Activated CD8-positive, alpha-beta T cell treated with anti-CD3 and anti-CD28 coated beads for 36 hours (primary cell): ENCODE measurements around the gene BPIFB4. TPM values are rescaled to one million over a fixed set of nuclear protein-coding genes. Genes with fewer than 3 reads are reported as not detected.
"Not testable (repeated sequence)": the region's sequence is repeated elsewhere in the genome, so short reads cannot be mapped to it uniquely, and the experiment has no call there.

Experiments used
- ATAC-seq: fragments of 200-7000 bp; cut with Tn5 transposase; one replicate; pipeline ENCODE4 v1.10.0; 2021; ENCODE audit warnings: mild to moderate bottlenecking, moderate library complexity
- CTCF ChIA-PET: fragments of 350-600 bp; sonication (Branson Sonifier 250); formaldehyde crosslinking; loops from one replicate; lab custom pipeline; 2021; ENCODE audit warnings: antibody characterized with exemption; lab: Charles Lee
- POLR2A ChIA-PET: fragments of 350-600 bp; sonication (Branson Sonifier 250); formaldehyde crosslinking; loops from one replicate; lab custom pipeline; 2021; ENCODE audit warnings: antibody characterized with exemption; lab: Charles Lee
- DNase-seq: peaks from one replicate; pipeline ENCODE4 v3.0.0-alpha.2; 2020
- H3K27ac Mint-ChIP-seq: one replicate; pipeline ENCODE4 v1.8.0; 2021; ENCODE audit warnings: mild to moderate bottlenecking, mixed read lengths
- H3K27me3 Mint-ChIP-seq: one replicate; pipeline ENCODE4 v1.8.0; 2021; ENCODE audit warnings: mixed read lengths
- H3K36me3 Mint-ChIP-seq: one replicate; pipeline ENCODE4 v1.8.0; 2021; ENCODE audit warnings: low read depth, mixed read lengths
- H3K4me1 Mint-ChIP-seq: one replicate; pipeline ENCODE4 v1.8.0; 2021; ENCODE audit warnings: low read depth, mixed read lengths
- H3K4me3 Mint-ChIP-seq: one replicate; pipeline ENCODE4 v1.8.0; 2021; ENCODE audit warnings: mild to moderate bottlenecking, moderate library complexity, mixed read lengths
- H3K9me3 Mint-ChIP-seq: one replicate; pipeline ENCODE4 v1.8.0; 2021; ENCODE audit warnings: mixed read lengths
- CTCF ChIP-seq: fragments of 200-600 bp; IDR thresholded peaks from one replicate; pipeline ENCODE4 v1.8.0; 2022; ENCODE audit warnings: antibody characterized with exemption, mild to moderate bottlenecking
- intact Hi-C: fragments of 100-400 bp; cut with micrococcal nuclease; formaldehyde crosslinking; loops from one replicate; pipeline ENCODE4 v1.10.0; 2022
- total RNA-seq, 2 experiments: library from RNA; stranded (reverse); gene quantifications; one replicate each; pipeline ENCODE4 v1.2.3, GENCODE V29; 2021

BPIFB4 gene
- total RNA-seq, 2 experiments from 2014 or later: not detected

- POLR2A ChIA-PET, H3K4me1 Mint-ChIP-seq, H3K27ac Mint-ChIP-seq, H3K36me3 Mint-ChIP-seq, H3K9me3 Mint-ChIP-seq, H3K4me3 Mint-ChIP-seq, H3K27me3 Mint-ChIP-seq: not testable (repeated sequence)
- peak; percentile 94 for TF ChIP-seq CTCF
- intact Hi-C loops: loop anchor here (5.0 to 10.0 kb wide), 2 partner anchors 194 to 301 kb away; no protein-coding TSS in a partner anchor
- ATAC-seq (peak; percentile 91), DNase-seq (peak; percentile 74)
- CTCF ChIA-PET: interaction anchor here (0.6 to 3.5 kb wide), 25 partner anchors 8 to 422 kb away, joined by 3 to 31 read pairs (median 4); partner anchors contain the start of genes C20orf203 and SUN5
These were observed 16.6 kb downstream of the BPIFB4 start for GRCh38 chr20:33095902-33096584.

GRCh38 chr20:33097001-33097400, 17.6 kb downstream of the BPIFB4 start:
- CTCF ChIA-PET: interaction anchor here (0.8 to 3.5 kb wide), 10 partner anchors 27 to 307 kb away, joined by 3 to 31 read pairs (median 4); no protein-coding TSS in a partner anchor
- POLR2A ChIA-PET: no interaction called here
- no peaks in the 10 kb centered on the region for H3K9me3 Mint-ChIP-seq
- no peak for TF ChIP-seq CTCF
- no peaks in the 10 kb centered on the region for H3K36me3 Mint-ChIP-seq
- H3K4me1 Mint-ChIP-seq: peaks cover 2% of the 10 kb centered on the region
- ATAC-seq (no peak), DNase-seq (no peak)
- H3K27ac Mint-ChIP-seq: no peak overlapping the region
- no peaks in the 10 kb centered on the region for H3K27me3 Mint-ChIP-seq
- intact Hi-C loops: loop anchor here (5.0 to 10.0 kb wide), 2 partner anchors 195 to 302 kb away; no protein-coding TSS in a partner anchor
- no peak overlapping the region for H3K4me3 Mint-ChIP-seq

DNA sequence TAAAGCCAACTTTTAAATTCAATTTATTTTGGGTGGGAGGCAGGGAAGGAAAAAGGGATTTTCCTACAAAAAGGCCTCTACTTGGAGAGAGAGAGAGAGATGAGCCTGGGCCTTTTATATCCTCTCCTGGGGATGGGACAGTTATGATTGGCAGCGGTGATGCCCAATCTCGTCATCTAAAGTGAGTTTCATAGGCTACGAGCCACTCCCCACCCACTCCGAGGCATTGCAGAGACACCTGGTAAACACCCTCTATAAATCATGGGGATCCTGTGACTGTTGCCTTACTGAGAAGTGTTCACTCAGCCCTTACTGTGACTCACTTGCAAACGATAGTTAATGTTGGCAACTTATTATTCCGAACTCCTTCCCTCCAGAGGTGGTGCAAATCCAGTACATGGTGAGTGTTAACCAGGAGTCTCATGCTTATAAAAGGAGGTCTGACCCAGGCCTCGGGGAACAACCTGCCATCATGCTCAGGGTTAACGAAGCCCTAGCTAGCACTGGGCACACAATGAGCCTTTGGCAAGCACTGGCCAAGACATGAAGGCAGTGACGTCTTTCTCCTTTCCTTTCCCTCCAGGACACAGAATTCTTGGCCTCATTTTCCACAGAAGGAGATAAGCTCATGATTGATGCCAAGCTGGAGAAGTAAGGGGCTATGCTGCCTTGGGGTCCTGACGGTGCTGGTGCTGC, 20.5 kb downstream of the BPIFB4 start:
- POLR2A ChIA-PET: no interaction called here
- Mint-ChIP-seq H3K27me3 (peaks cover 1% of the 10 kb centered on the region), H3K4me3 (no peak overlapping the region), H3K9me3 (no peaks in the 10 kb centered on the region), H3K36me3 (no peaks in the 10 kb centered on the region), H3K27ac (no peak overlapping the region), H3K4me1 (peaks cover 2% of the 10 kb centered on the region)
- intact Hi-C loops: loop anchor here (5.0 to 10.0 kb wide), 3 partner anchors 195 to 305 kb away; no protein-coding TSS in a partner anchor
- CTCF ChIA-PET: interaction anchor here (1.5 kb wide), 1 partner anchor 198 kb away, joined by 7 read pairs; no protein-coding TSS in a partner anchor
- no peak for TF ChIP-seq CTCF
- ATAC-seq (no peak), DNase-seq (no peak)

DNA sequence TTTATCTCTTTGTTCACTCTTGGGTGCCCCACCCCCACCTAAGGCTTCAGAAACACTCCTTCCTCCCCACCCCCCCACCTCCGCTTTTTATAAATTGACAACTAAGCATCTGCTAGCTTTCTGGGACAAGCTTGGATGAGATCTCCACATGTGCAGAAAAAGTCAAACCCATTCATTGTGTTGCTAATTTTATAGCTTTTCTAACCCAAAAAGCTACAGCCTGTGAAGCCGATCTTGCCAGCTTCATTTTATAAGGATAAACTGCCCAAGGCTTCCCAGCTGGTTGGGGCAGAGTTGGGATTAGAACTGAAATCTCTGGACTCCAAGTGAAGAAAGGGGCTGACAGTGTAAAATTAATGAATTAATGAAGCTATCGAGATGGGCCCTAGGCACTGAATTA, 24.1 kb downstream of the BPIFB4 start:
- ATAC-seq: no peak
- H3K36me3 Mint-ChIP-seq: no peaks in the 10 kb centered on the region
- H3K27ac Mint-ChIP-seq: no peak overlapping the region
- TF ChIP-seq CTCF: no peak
- DNase-seq: no peak
- no peaks in the 10 kb centered on the region for H3K4me1 Mint-ChIP-seq
- H3K4me3 Mint-ChIP-seq: no peak overlapping the region
- ChIA-PET CTCF (no interaction called here), POLR2A (no interaction called here)
- intact Hi-C loops: loop anchor here (10.0 kb wide), 1 partner anchor 191 kb away; no protein-coding TSS in a partner anchor
- H3K9me3 Mint-ChIP-seq: no peaks in the 10 kb centered on the region
- peaks cover 1% of the 10 kb centered on the region for H3K27me3 Mint-ChIP-seq
